DND-41 (cell line): ENCODE results near the gene ARV1.
"Not testable (repeated sequence)": the region's sequence is repeated elsewhere in the genome, so short reads cannot be mapped to it uniquely, and the experiment has no call there.

Source experiments
- ATAC-seq: fragments of 200-7000 bp; cut with Tn5 transposase; 3 replicates; pipeline ENCODE4 v1.9.1; 2021; ENCODE audit warnings: low read depth; ENCODE audit not compliant: insufficient read depth
- DNase-seq: peaks from one replicate; pipeline ENCODE4 v3.0.0-alpha.2; 2020
- H2AFZ ChIP-seq: 2 replicates; pipeline ENCODE4 v1.6.0; 2012; ENCODE audit warnings: low read depth, low read length
- H3K27ac ChIP-seq: 2 replicates; pipeline ENCODE4 v1.5.1; 2012; ENCODE audit warnings: low read length, inconsistent platforms
- H3K27me3 ChIP-seq: fragments of 200-600 bp; sonication (generic); 2 replicates; pipeline ENCODE4 v1.6.0; 2012; ENCODE audit warnings: low read length, mild to moderate bottlenecking, inconsistent platforms; ENCODE audit not compliant: insufficient read depth, poor library complexity
- H3K36me3 ChIP-seq: 2 replicates; pipeline ENCODE4 v1.5.1; 2012; ENCODE audit warnings: low read length, inconsistent platforms; ENCODE audit not compliant: insufficient read depth
- H3K4me1 ChIP-seq: 2 replicates; pipeline ENCODE4 v1.5.1; 2012; ENCODE audit warnings: mild to moderate bottlenecking, low read length; ENCODE audit not compliant: insufficient read depth
- H3K4me2 ChIP-seq: 2 replicates; pipeline ENCODE4 v1.6.0; 2012; ENCODE audit warnings: mild to moderate bottlenecking, moderate library complexity, low read length, inconsistent platforms; ENCODE audit not compliant: insufficient read depth
- H3K4me3 ChIP-seq, 2 experiments: fragments of 200-600 bp in 1 of 2; shearing (Covaris generic) in 1 of 2; 2 replicates each; pipeline ENCODE4 v1.5.1; 2012 to 2016; ENCODE audit warnings: inconsistent platforms in 2 of 2, low read length in 2 of 2, mild to moderate bottlenecking in 2 of 2, low read depth in 1 of 2, moderate library complexity in 1 of 2
- H3K79me2 ChIP-seq: 2 replicates; pipeline ENCODE4 v1.6.0; 2012; ENCODE audit warnings: low read length, inconsistent platforms; ENCODE audit not compliant: insufficient read depth
- H3K9ac ChIP-seq: 2 replicates; pipeline ENCODE4 v1.6.0; 2012; ENCODE audit warnings: low read depth, mild to moderate bottlenecking, inconsistent platforms, low read length, moderate library complexity
- H3K9me3 ChIP-seq: 2 replicates; pipeline ENCODE4 v1.5.1; 2012; ENCODE audit warnings: low read length, moderate library complexity, mild to moderate bottlenecking, inconsistent platforms; ENCODE audit not compliant: insufficient read depth, severe bottlenecking
- H4K20me1 ChIP-seq: 2 replicates; pipeline ENCODE4 v1.6.0; 2012; ENCODE audit warnings: low read length; ENCODE audit not compliant: insufficient read depth
- EZH2 ChIP-seq: IDR thresholded peaks from 3 replicates; pipeline ENCODE4 v1.6.1; 2012; ENCODE audit warnings: borderline replicate concordance, low read depth, mild to moderate bottlenecking, moderate library complexity, low read length, inconsistent platforms; ENCODE audit not compliant: severe bottlenecking
- TF ChIP-seq, protein P1 (sequence below): IDR thresholded peaks from 2 replicates; pipeline ENCODE4 v1.5.1; 2012; ENCODE audit warnings: borderline replicate concordance, low read length, moderate library complexity, mild to moderate bottlenecking; ENCODE audit not compliant: poor library complexity, severe bottlenecking; ENCODE audit errors: extremely low read depth

ARV1 gene

GRCh38 chr1:231045286-231045685 is 66.4 kb downstream of the ARV1 start:
- no peak overlapping the region for H3K27ac ChIP-seq
- no peak for DNase-seq
- H3K9me3 ChIP-seq, result peaks cover 3% of the 10 kb centered on the region
- no peak overlapping the region for H3K9ac ChIP-seq
- no peaks in the 10 kb centered on the region for H3K36me3 ChIP-seq
- no peaks in the 10 kb centered on the region for H4K20me1 ChIP-seq
- no peak overlapping the region for H2AFZ ChIP-seq
- peaks cover 2% of the 10 kb centered on the region for H3K4me1 ChIP-seq
- no peaks in the 10 kb centered on the region for H3K79me2 ChIP-seq
- H3K4me2 ChIP-seq, result no peak overlapping the region
- H3K4me3 ChIP-seq, result no peak overlapping the region
- no peak for TF ChIP-seq EZH2
- TF ChIP-seq, protein P1, sequence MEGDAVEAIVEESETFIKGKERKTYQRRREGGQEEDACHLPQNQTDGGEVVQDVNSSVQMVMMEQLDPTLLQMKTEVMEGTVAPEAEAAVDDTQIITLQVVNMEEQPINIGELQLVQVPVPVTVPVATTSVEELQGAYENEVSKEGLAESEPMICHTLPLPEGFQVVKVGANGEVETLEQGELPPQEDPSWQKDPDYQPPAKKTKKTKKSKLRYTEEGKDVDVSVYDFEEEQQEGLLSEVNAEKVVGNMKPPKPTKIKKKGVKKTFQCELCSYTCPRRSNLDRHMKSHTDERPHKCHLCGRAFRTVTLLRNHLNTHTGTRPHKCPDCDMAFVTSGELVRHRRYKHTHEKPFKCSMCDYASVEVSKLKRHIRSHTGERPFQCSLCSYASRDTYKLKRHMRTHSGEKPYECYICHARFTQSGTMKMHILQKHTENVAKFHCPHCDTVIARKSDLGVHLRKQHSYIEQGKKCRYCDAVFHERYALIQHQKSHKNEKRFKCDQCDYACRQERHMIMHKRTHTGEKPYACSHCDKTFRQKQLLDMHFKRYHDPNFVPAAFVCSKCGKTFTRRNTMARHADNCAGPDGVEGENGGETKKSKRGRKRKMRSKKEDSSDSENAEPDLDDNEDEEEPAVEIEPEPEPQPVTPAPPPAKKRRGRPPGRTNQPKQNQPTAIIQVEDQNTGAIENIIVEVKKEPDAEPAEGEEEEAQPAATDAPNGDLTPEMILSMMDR, result no peak
- peaks cover 12% of the 10 kb centered on the region for H3K27me3 ChIP-seq
- no peak for ATAC-seq

GRCh38 chr1:231045921-231046729 is 67.2 kb downstream of the ARV1 start:
- DNase-seq, H3K4me1 ChIP-seq, H3K36me3 ChIP-seq, H3K9ac ChIP-seq, H3K4me3 ChIP-seq, H4K20me1 ChIP-seq, H3K79me2 ChIP-seq, H3K27ac ChIP-seq, H2AFZ ChIP-seq, H3K9me3 ChIP-seq, ATAC-seq, H3K4me2 ChIP-seq: not testable (repeated sequence)
- H3K27me3 ChIP-seq, result peaks cover 12% of the 10 kb centered on the region

GRCh38 chr1:231046730-231047395 is 68.0 kb downstream of the ARV1 start:
- Histone ChIP-seq H3K4me2 (no peak overlapping the region), H3K79me2 (no peaks in the 10 kb centered on the region), H2AFZ (no peak overlapping the region), H3K9ac (no peak overlapping the region), H3K4me3 (no peak overlapping the region), H3K27me3 (peaks cover 12% of the 10 kb centered on the region), H3K9me3 (peaks cover 3% of the 10 kb centered on the region), H4K20me1 (no peaks in the 10 kb centered on the region), H3K27ac (no peak overlapping the region), H3K36me3 (no peaks in the 10 kb centered on the region), H3K4me1 (no peaks in the 10 kb centered on the region)
- no peak for TF ChIP-seq EZH2
- TF ChIP-seq, protein P1, result no peak
- ATAC-seq (no peak), DNase-seq (no peak)

GRCh38 chr1:231047529-231047928 is 68.6 kb downstream of the ARV1 start:
- not testable (repeated sequence) for H3K4me1 ChIP-seq, H3K9me3 ChIP-seq, H3K79me2 ChIP-seq, H3K4me2 ChIP-seq, H3K27ac ChIP-seq, ATAC-seq, H4K20me1 ChIP-seq, DNase-seq, H3K9ac ChIP-seq, H3K4me3 ChIP-seq, H3K36me3 ChIP-seq, H2AFZ ChIP-seq
- H3K27me3 ChIP-seq, result peaks cover 13% of the 10 kb centered on the region

DNA sequence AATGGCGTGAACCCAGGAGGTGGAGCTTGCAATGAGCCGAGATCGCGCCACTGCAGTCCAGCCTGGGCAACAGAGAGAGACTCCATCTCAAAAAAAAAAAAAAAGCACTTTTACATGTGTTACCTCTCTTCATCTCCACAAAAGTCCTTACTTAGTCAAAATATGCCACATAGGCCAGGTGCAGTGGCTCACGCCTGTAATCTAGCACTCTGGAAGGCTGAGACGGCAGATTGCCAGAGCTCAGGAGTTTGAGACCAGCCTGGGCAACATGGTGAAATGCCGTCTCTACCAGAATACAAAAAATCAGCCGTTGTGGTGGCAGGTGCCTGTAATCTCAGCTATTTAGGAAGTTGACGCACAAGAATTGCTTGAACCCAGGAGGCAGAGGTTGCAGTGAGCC is 69.5 kb downstream of the ARV1 start:
- not testable (repeated sequence) for H3K4me1 ChIP-seq, H4K20me1 ChIP-seq, ATAC-seq, H3K79me2 ChIP-seq, DNase-seq, H3K4me2 ChIP-seq, H3K27ac ChIP-seq, H3K9me3 ChIP-seq, H3K4me3 ChIP-seq, H3K36me3 ChIP-seq, H2AFZ ChIP-seq, H3K9ac ChIP-seq
- peaks cover 15% of the 10 kb centered on the region for H3K27me3 ChIP-seq
